H4 (cell line): ENCODE measurements around the gene SHOC2. TPM values are rescaled to one million over a fixed set of nuclear protein-coding genes. Genes with fewer than 3 reads are reported as not detected.

ENCODE experiments used
- DNase-seq: peaks from one replicate; pipeline ENCODE4 v3.0.0-alpha.2; 2015; ENCODE audit warnings: low spot score
- total RNA-seq: library from RNA; depleted of rRNA; stranded (reverse); fragments of >200 nt; shearing (Covaris generic); gene quantifications from 2 replicates; pipeline ENCODE4 v1.2.3, GENCODE V29; 2014

The SHOC2 gene
- total RNA-seq, 1 experiment from 2014 or later, result 29.0 TPM

GRCh38 chr10:110983466-110983865, 64.1 kb downstream of the SHOC2 start:
- no peak for DNase-seq

GRCh38 chr10:110985497-110986275, 66.3 kb downstream of the SHOC2 start:
- DNase-seq, result no peak

- DNase-seq, result no peak
These were observed 69.6 kb downstream of the SHOC2 start for GRCh38 chr10:110989016-110989415.

GRCh38 chr10:110992006-110992800, 72.8 kb downstream of the SHOC2 start:
- DNase-seq, result no peak

- DNase-seq, result peak; percentile 74
These were observed 73.8 kb downstream of the SHOC2 start for GRCh38 chr10:110993024-110993693.

GRCh38 chr10:110994406-110995086, 75.1 kb downstream of the SHOC2 start:
- no peak for DNase-seq

- no peak for DNase-seq
These were observed 75.9 kb downstream of the SHOC2 start for GRCh38 chr10:110995301-110995700.

GRCh38 chr10:110996256-110996655, 76.9 kb downstream of the SHOC2 start:
- DNase-seq, result no peak

- no peak for DNase-seq
These were observed 84.6 kb downstream of the SHOC2 start for GRCh38 chr10:111004016-111004415.

- DNase-seq, result no peak
These were observed 88.1 kb downstream of the SHOC2 start for GRCh38 chr10:111007486-111007885.

- no peak for DNase-seq
These were observed 95.8 kb downstream of the SHOC2 start for GRCh38 chr10:111015181-111015580.

- DNase-seq, result no peak
These were observed 97.7 kb downstream of the SHOC2 start for GRCh38 chr10:111017098-111017497.

- no peak for DNase-seq
These were observed 98.6 kb downstream of the SHOC2 start for GRCh38 chr10:111018021-111018420.

GRCh38 chr10:111023060-111023459, 103.7 kb downstream of the SHOC2 start:
- no peak for DNase-seq

- no peak for DNase-seq
These were observed 110.8 kb downstream of the SHOC2 start for GRCh38 chr10:111030042-111030750.

- no peak for DNase-seq
These were observed 115.3 kb downstream of the SHOC2 start for GRCh38 chr10:111034598-111035310.

- DNase-seq, result no peak
These were observed 116.1 kb downstream of the SHOC2 start for GRCh38 chr10:111035542-111035941.

GRCh38 chr10:111037858-111038257, 118.5 kb downstream of the SHOC2 start:
- DNase-seq, result no peak

- no peak for DNase-seq
These were observed 120.1 kb downstream of the SHOC2 start for GRCh38 chr10:111039522-111039921.

- DNase-seq, result no peak
These were observed 137.6 kb downstream of the SHOC2 start for GRCh38 chr10:111057006-111057405.
